ENCODE results near the gene TMEM59L.

DNA sequence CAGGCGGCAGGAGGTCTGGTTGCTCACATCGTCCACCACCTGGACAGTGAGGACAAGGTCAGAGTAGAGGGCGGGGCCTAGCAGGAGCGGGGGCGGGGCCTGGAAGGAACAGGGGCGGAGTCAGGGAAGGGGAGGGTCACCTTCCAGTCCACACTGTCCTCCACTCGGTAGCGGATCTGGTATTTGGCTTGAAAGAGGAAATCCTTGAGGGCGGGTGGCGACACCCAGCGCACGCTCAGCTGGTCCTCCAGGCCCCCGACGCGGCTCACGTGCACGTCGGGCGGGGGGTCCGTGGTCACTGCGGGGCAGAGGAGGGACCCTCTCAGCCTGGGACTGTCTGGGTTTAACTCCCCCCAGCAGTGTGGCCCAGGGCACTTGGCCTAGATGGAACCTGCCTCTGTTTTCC is 15.9 kb upstream of the TMEM59L start:
- TF ChIP-seq, protein P1, sequence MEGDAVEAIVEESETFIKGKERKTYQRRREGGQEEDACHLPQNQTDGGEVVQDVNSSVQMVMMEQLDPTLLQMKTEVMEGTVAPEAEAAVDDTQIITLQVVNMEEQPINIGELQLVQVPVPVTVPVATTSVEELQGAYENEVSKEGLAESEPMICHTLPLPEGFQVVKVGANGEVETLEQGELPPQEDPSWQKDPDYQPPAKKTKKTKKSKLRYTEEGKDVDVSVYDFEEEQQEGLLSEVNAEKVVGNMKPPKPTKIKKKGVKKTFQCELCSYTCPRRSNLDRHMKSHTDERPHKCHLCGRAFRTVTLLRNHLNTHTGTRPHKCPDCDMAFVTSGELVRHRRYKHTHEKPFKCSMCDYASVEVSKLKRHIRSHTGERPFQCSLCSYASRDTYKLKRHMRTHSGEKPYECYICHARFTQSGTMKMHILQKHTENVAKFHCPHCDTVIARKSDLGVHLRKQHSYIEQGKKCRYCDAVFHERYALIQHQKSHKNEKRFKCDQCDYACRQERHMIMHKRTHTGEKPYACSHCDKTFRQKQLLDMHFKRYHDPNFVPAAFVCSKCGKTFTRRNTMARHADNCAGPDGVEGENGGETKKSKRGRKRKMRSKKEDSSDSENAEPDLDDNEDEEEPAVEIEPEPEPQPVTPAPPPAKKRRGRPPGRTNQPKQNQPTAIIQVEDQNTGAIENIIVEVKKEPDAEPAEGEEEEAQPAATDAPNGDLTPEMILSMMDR (IDR thresholded peaks at IDR 0.05): no peak
- no peak for TF ChIP-seq POLR2A (IDR thresholded peaks at IDR 0.05)

All from tibial nerve (tissue), 3 donors.